NCI-H460 (cell line): ENCODE measurements around the gene RFC1. TPM values are rescaled to one million over a fixed set of nuclear protein-coding genes. Genes with fewer than 3 reads are reported as not detected.
"Not testable (repeated sequence)": the region's sequence is repeated elsewhere in the genome, so short reads cannot be mapped to it uniquely, and the experiment has no call there.

ENCODE experiments used
- DNase-seq: peaks from one replicate; pipeline ENCODE4 v3.0.0-alpha.2; 2016; ENCODE audit warnings: low read depth; ENCODE audit errors: extremely low read depth
- polyA plus RNA-seq: library from polyadenylated mRNA; depleted of rRNA; stranded (reverse); fragments of >200 nt; gene quantifications from 2 replicates; pipeline ENCODE4 v1.2.3, GENCODE V29; 2014; cell fraction: nucleus; rRNA removed
- total RNA-seq: library from RNA; depleted of rRNA; stranded (reverse); fragments of >200 nt; shearing (Covaris generic); gene quantifications from 2 replicates; pipeline ENCODE4 v1.2.3, GENCODE V29; 2014; rRNA removed

RFC1 gene
- 51.8 and 53.7 TPM in 2 replicates for total RNA-seq
- 36.0 and 57.9 TPM in 2 replicates for polyA plus RNA-seq

- peak; percentile 83 for DNase-seq
These were observed at the start of gene RFC1 for GRCh38 chr4:39365830-39366771. Gene RFC1 (minus strand): TSS chr4:39366362. CDS start chr4:39366241, 121 bp downstream.

- DNase-seq, result peak; percentile 30
These were observed 49.6 kb upstream of the RFC1 start for GRCh38 chr4:39415678-39416283.

GRCh38 chr4:39411561-39411960 is 45.4 kb upstream of the RFC1 start:
- DNase-seq, result not testable (repeated sequence)

- DNase-seq, result no peak
These were observed 44.3 kb upstream of the RFC1 start for GRCh38 chr4:39410415-39410814.

- no peak for DNase-seq
These were observed 41.4 kb upstream of the RFC1 start for GRCh38 chr4:39407584-39407885.

- DNase-seq, result no peak
These were observed 40.8 kb upstream of the RFC1 start, which contains the start of gene KLB for GRCh38 chr4:39406763-39407583. Gene KLB (plus strand): TSS chr4:39406930. CDS start chr4:39406950, 20 bp downstream.

- peak; percentile 31 for DNase-seq
These were observed 35.5 kb upstream of the RFC1 start for GRCh38 chr4:39401640-39402039.

- no peak for DNase-seq
These were observed 28.5 kb upstream of the RFC1 start for GRCh38 chr4:39394706-39395105.

- DNase-seq, result no peak
These were observed 24.4 kb upstream of the RFC1 start for GRCh38 chr4:39390603-39391002.

- DNase-seq, result no peak
These were observed 18.4 kb upstream of the RFC1 start for GRCh38 chr4:39384563-39384962.

GRCh38 chr4:39383690-39384089 is 17.5 kb upstream of the RFC1 start:
- no peak for DNase-seq

GRCh38 chr4:39375478-39375877 is 9.3 kb upstream of the RFC1 start:
- no peak for DNase-seq

- DNase-seq, result not testable (repeated sequence)
These were observed 5.0 kb upstream of the RFC1 start for GRCh38 chr4:39371209-39371608.

- DNase-seq, result no peak
These were observed 3.1 kb upstream of the RFC1 start for GRCh38 chr4:39369301-39369700.

- DNase-seq, result no peak
These were observed 1.0 kb upstream of the RFC1 start for GRCh38 chr4:39367166-39367565.

- no peak for DNase-seq
These were observed 802 bp downstream of the RFC1 start for GRCh38 chr4:39365360-39365759.

- DNase-seq, result no peak
These were observed 2.3 kb downstream of the RFC1 start for GRCh38 chr4:39363773-39364393.

- DNase-seq, result no peak
These were observed 3.3 kb downstream of the RFC1 start for GRCh38 chr4:39362827-39363226.

GRCh38 chr4:39360611-39361010 is 5.6 kb downstream of the RFC1 start:
- DNase-seq, result not testable (repeated sequence)

- DNase-seq, result no peak
These were observed 9.2 kb downstream of the RFC1 start for GRCh38 chr4:39357002-39357401.

GRCh38 chr4:39354254-39354552 is 12.0 kb downstream of the RFC1 start:
- DNase-seq, result no peak
